GM18498 (cell line): ENCODE results near the gene LAMA5.

Experiments
- ATAC-seq: cut with Tn5 transposase; IDR thresholded peaks from one replicate; pipeline ENCODE4 v1.9.1; 2021; ENCODE audit warnings: mild to moderate bottlenecking, moderate library complexity; ENCODE audit not compliant: unreplicated experiment

The LAMA5 gene

GRCh38 chr20:62318400-62319345 lies 48.4 kb downstream of the LAMA5 start:
- ATAC-seq, result no peak

GRCh38 chr20:62317167-62317655 lies 49.9 kb downstream of the LAMA5 start:
- no peak for ATAC-seq

- ATAC-seq, result no peak
Observed at GRCh38 chr20:62316331-62317166, 50.6 kb downstream of the LAMA5 start.

- no peak for ATAC-seq
Observed at GRCh38 chr20:62315773-62316172, 51.3 kb downstream of the LAMA5 start.

GRCh38 chr20:62314711-62315302 lies 52.3 kb downstream of the LAMA5 start:
- no peak for ATAC-seq

- ATAC-seq, result no peak
Observed at GRCh38 chr20:62314339-62314638, 52.8 kb downstream of the LAMA5 start.

- ATAC-seq, result no peak
Observed at GRCh38 chr20:62313460-62314338, 53.4 kb downstream of the LAMA5 start.

- ATAC-seq, result no peak
Observed at GRCh38 chr20:62313021-62313420, 54.1 kb downstream of the LAMA5 start.

GRCh38 chr20:62312662-62312977 lies 54.5 kb downstream of the LAMA5 start:
- no peak for ATAC-seq

- no peak for ATAC-seq
Observed at GRCh38 chr20:62311832-62312661, 55.1 kb downstream of the LAMA5 start.

GRCh38 chr20:62311150-62311549 lies 56.0 kb downstream of the LAMA5 start:
- no peak for ATAC-seq

- ATAC-seq, result no peak
Observed at GRCh38 chr20:62310757-62311121, 56.4 kb downstream of the LAMA5 start.

GRCh38 chr20:62309947-62310756 lies 57.0 kb downstream of the LAMA5 start:
- no peak for ATAC-seq

- no peak for ATAC-seq
Observed at GRCh38 chr20:62309198-62309944, 57.7 kb downstream of the LAMA5 start.

- ATAC-seq, result no peak
Observed at GRCh38 chr20:62308102-62308822, 58.9 kb downstream of the LAMA5 start.

GRCh38 chr20:62307226-62308101 lies 59.6 kb downstream of the LAMA5 start:
- no peak for ATAC-seq
